GM21723 (cell line): ENCODE measurements around the gene KRTAP12-1.

ENCODE experiments used
- ATAC-seq: cut with Tn5 transposase; IDR thresholded peaks from one replicate; pipeline ENCODE4 v1.9.1; 2021; ENCODE audit warnings: mild to moderate bottlenecking, moderate library complexity; ENCODE audit not compliant: unreplicated experiment

Gene KRTAP12-1, protein sequence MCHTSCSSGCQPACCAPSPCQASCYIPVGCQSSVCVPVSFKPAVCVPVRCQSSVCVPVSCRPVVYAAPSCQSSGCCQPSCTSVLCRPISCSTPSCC

GRCh38 chr21:44681861-44682579 lies at the start of gene KRTAP12-1:
Gene KRTAP12-1, minus strand, starts transcription at chr21:44682163. Its CDS starts 40 bp downstream, at chr21:44682123.
- no peak for ATAC-seq

GRCh38 chr21:44730951-44731579 lies 49.1 kb upstream of the KRTAP12-1 start:
- ATAC-seq: no peak

- no peak for ATAC-seq
Measured at GRCh38 chr21:44730028-44730395, 48.0 kb upstream of the KRTAP12-1 start.

DNA sequence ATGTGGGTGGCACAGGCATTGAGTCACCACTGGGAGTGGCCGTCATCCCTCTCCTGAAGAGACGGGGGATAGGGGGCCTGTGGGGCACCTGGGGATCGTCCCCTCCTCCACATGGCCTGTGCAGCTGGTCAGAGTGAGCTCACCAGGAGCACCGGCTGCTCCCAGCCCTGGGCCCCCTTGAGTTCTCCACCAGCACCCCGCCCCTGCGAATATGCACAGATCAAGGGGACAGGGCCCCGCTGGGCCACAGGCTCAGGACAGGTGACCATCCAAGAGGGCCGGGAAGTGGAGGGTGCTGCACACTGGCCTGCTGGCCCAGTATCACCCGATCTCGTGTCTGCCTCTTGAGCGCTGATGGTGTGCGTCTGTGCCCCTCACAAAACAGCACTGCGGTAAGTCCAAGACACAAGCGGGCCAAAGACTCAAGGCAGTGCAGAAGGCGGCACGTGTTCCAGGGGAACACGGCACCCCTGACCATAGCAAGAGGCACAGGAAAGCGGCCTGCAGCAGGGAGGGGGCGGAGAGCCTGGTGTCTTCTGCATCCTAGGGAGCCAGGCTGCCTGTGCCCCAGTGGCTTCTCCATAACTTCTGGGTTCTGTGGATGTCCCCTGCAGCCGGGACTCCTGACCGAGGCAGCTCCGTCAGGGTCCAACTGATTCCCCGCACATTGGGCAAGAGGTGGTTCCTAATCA lies 47.5 kb upstream of the KRTAP12-1 start:
- no peak for ATAC-seq

GRCh38 chr21:44728716-44729115 lies 46.8 kb upstream of the KRTAP12-1 start:
- no peak for ATAC-seq

GRCh38 chr21:44727757-44728156 lies 45.8 kb upstream of the KRTAP12-1 start:
- no peak for ATAC-seq

GRCh38 chr21:44727321-44727720 lies 45.4 kb upstream of the KRTAP12-1 start:
- no peak for ATAC-seq

DNA sequence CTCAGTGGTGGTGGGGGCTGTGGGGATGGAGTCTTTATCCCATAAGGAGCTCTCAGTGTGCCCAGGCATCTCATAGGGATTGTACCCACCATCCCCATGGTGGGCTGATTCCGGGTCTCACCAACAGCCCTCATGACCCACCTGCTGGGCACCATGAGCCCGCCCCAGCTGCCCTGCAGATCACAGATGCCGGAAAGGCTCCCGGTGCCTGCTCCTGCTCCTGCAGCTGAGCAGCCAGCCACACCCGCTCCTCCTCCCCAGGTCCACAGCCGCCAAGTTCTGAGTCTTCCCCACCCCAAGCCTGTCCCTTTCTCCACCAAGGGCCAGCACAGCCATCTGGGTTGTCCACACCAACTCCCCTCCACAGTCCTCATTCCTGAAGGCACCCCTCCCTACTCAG lies 44.9 kb upstream of the KRTAP12-1 start:
- no peak for ATAC-seq

DNA sequence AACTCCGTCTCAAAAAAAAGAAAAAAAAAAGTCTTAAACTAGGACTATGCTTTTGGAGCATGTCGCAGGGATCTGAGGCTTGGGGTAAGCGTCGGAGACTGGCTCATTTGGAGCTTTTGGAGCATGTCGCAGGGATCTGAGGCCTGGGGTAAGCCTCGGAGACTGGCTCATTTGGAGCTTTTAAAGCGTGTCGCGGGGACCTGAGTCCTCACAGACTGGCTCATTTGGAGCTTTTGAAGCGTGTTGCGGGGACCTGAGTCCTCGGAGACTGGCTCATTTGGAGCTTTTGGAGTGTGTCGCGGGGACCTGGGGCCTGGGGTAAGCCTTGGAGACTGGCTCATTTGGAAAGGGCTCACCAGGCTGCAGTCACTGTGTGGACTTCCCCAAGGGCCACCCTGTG lies 43.0 kb upstream of the KRTAP12-1 start:
- ATAC-seq: no peak

- no peak for ATAC-seq
Measured at GRCh38 chr21:44724196-44724595, 42.2 kb upstream of the KRTAP12-1 start.

DNA sequence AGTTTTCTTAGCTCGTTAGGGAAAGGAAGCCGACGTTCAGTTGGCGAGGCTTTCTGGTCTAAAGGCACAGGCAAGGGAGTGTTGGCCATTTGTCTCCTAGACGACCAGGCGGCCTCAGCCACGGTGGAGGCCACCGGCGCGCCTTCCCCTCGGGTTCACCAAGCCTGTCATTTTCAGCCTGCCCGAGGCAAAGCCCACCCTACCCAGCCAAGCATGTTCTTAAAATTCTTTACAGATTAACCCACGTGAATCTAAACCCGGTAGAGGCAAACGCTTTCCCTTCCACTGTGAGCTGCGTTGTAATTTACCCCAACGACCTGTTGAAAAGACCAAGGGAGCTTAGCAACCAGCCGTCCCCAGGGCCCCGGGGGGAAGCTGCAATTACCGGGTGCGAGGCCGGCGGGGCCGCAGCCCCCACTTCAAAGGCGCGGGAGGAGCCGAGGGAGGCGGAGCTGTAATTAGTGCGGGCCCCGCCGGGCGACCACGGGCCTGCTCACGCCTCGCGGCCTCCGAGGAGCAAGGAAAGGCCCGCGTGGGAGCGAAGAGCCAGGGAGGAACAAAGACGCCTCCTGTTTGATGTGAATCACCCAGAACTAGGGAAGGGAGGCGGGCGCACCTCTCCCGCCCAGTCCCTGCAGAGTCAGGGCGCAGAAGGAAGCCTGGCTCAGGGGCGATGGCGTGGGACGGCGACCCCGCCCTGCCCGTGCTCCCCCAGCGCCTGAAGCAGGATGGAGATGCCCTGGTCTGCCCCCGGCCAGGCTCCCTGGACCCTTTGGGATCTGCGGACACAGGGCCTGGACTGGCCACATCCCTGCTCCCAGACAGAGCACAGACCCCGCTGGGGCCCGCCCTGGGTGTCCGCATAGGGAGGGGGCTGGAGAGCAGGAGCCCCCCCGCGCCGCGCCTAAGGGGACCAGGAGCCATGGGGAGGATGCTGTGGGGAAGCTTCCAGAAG lies 41.5 kb upstream of the KRTAP12-1 start:
- ATAC-seq: no peak

DNA sequence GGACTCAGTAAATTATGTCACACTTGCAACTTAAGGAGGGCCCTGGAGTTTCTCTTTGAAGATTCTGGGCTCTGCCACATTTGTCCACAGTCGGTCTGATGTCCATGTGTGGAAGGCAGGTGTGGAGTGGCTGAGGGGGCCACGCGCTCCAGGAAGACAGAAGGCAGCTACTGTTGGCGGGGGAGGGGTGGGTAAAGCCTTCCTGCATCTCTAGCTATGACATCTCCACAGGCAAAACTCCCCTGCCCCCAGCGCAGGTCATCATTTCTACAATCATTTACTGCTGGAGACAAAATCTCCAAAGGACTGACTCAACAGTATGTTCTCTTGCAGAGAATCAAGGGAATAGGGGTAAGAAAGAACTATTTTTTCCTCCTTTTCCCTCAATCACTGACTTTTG lies 40.8 kb upstream of the KRTAP12-1 start:
- no peak for ATAC-seq

- no peak for ATAC-seq
Measured at GRCh38 chr21:44720170-44720569, 38.2 kb upstream of the KRTAP12-1 start.

GRCh38 chr21:44718571-44718970 lies 36.6 kb upstream of the KRTAP12-1 start:
- no peak for ATAC-seq

DNA sequence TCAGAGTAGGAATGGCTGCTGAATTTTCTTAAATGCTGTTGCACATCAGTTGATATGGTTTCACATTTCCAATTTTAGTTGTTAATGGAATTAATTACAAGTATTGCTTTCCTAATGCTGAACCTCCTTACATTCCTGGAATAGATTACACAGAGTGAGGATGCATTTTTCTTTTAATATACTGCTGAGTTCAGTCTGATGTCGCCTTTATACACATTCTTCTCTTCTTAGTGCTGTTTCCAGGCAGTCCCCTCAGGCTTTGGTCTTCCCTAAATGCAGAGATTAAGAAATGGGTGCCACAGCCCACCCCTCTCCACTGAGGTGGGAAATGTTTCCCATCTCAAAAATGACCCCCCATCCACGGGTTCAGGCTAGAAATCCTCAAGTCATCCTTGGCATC lies 36.1 kb upstream of the KRTAP12-1 start:
- ATAC-seq: no peak

DNA sequence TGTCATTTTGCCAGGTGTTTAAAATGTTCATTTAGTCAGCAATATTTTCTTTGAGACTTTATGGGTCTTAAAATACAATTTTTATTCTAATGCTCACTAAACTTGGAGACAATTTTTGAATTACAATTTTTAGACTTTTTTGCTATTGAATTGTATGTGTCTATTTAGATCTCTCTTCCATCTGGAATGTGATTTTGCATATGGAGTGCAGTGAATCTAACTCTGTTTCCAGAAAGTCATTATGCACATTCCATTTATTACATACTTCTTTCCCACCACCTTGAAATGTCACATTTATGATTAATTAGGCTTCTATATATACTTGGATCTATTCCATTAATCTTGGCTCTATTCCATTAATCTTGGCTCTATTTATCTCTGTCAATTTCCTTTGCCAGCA lies 35.0 kb upstream of the KRTAP12-1 start:
- no peak for ATAC-seq

- no peak for ATAC-seq
Measured at GRCh38 chr21:44714905-44715304, 32.9 kb upstream of the KRTAP12-1 start.

GRCh38 chr21:44713846-44714245 lies 31.9 kb upstream of the KRTAP12-1 start:
- ATAC-seq: no peak

DNA sequence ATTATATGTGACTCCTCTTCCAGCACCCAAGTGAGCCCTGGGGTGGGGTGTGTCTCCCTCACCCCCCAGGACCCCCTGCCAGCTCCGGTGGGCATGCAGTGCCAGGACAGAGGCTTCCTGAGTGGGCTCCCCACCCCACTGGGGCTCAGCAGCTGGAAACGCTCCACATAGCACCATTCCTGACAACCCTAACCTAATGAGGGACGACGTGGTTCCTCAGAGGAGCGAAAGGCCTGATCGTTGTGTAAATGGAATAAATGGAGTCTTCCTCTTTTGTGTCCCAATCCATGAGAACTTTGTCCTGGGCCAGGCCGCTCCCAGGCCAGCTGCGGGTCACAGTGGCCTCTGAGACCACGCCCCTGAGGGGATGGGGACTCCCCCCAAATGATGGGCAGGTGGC lies 31.2 kb upstream of the KRTAP12-1 start:
- ATAC-seq: no peak

GRCh38 chr21:44712203-44713028 lies 30.5 kb upstream of the KRTAP12-1 start:
- no peak for ATAC-seq
